Measurements from ENCODE around the gene TSHZ2.

GRCh38 chr20:53227523-53227922, 255.4 kb downstream of the TSHZ2 start:
- TF ChIP-seq POLR2A (IDR thresholded peaks at IDR 0.05) (no peak), CTCF (IDR thresholded peaks at IDR 0.05) (no peak), POLR2AphosphoS5 (IDR thresholded peaks at IDR 0.05) (no peak), EP300 (IDR thresholded peaks at IDR 0.05) (no peak)
